ENCODE data around the gene PER2. TPM values are rescaled to one million over a fixed set of nuclear protein-coding genes. Genes with fewer than 3 reads are reported as not detected.

The PER2 gene
- total and polyA plus RNA-seq, 2 of the 13 experiments (the other 11 are each of a cell fraction or from before 2014, with no cell fraction given): 5.1 to 9.4 TPM

DNA sequence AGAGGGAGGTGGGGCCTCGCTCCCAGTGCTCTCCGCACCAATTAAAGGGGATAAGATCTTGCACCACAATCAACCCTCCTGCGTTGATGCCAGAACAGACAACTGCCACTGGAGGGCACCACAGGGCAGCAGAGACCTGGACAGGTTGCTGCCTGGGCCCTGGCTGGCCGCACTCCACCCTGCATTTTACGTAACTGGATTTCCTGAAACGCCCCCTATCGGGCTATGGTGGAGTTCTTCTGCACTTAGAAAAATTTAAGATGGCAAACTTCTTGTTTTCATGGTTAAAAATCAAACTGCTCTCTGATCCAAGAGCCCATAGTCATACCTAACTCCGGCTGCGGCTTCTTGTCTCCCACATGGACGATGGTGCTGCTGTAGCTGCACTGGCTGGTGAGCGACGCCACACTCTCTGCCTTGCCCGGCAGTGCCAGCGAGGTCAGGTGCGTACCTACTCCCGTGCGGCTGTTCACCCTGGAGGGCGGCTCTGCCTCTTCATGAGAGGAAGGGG lies 31.8 kb downstream of the PER2 start (continued):
- TF ChIP-seq, protein P1, sequence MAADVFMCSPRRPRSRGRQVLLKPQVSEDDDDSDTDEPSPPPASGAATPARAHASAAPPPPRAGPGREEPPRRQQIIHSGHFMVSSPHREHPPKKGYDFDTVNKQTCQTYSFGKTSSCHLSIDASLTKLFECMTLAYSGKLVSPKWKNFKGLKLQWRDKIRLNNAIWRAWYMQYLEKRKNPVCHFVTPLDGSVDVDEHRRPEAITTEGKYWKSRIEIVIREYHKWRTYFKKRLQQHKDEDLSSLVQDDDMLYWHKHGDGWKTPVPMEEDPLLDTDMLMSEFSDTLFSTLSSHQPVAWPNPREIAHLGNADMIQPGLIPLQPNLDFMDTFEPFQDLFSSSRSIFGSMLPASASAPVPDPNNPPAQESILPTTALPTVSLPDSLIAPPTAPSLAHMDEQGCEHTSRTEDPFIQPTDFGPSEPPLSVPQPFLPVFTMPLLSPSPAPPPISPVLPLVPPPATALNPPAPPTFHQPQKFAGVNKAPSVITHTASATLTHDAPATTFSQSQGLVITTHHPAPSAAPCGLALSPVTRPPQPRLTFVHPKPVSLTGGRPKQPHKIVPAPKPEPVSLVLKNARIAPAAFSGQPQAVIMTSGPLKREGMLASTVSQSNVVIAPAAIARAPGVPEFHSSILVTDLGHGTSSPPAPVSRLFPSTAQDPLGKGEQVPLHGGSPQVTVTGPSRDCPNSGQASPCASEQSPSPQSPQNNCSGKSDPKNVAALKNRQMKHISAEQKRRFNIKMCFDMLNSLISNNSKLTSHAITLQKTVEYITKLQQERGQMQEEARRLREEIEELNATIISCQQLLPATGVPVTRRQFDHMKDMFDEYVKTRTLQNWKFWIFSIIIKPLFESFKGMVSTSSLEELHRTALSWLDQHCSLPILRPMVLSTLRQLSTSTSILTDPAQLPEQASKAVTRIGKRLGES (CRISPR knock-in tag; IDR thresholded peaks at IDR 0.05; ENCODE audit: borderline replicate concordance): no peak
- TF ChIP-seq MAFK (conservative IDR thresholded peaks at IDR 0.05 in 1 of 2, IDR thresholded peaks at IDR 0.05 in 1 of 2; ENCODE audit: low read length in 2 of 2) (no peak), NBN (conservative IDR thresholded peaks at IDR 0.05) (no peak), SOX13 (IDR thresholded peaks at IDR 0.05) (no peak), SOX13 (CRISPR knock-in tag; conservative IDR thresholded peaks at IDR 0.05 in 1 of 2, IDR thresholded peaks at IDR 0.05 in 1 of 2) (peak in 1 of 2 experiments; percentile 39; a peak in 2 of 4 replicates), AKAP8 (CRISPR knock-in tag; IDR thresholded peaks at IDR 0.05) (no peak), ZNF572 (CRISPR knock-in tag; IDR thresholded peaks at IDR 0.05) (0 out of 2 replicates have a peak, but pooled peaks have one; percentile 30), KAT7 (CRISPR knock-in tag; IDR thresholded peaks at IDR 0.05; ENCODE audit: borderline replicate concordance) (0 out of 2 replicates have a peak, but pooled peaks have one; percentile 59), BHLHE40 (IDR thresholded peaks at IDR 0.05; ENCODE audit: low read length) (no peak), TCF12 (IDR thresholded peaks at IDR 0.05) (no peak), TCF12 (CRISPR knock-in tag; IDR thresholded peaks at IDR 0.05) (peak; percentile 59; the same call in 1 of the 2 replicates), JARID2 (CRISPR knock-in tag; IDR thresholded peaks at IDR 0.05; ENCODE audit: insufficient replicate concordance) (no peak), KDM5A (IDR thresholded peaks at IDR 0.05; ENCODE audit: borderline replicate concordance, low read length) (peak; percentile 42; the same call in 1 of the 2 replicates), KDM4B (CRISPR knock-in tag; IDR thresholded peaks at IDR 0.05) (peak; percentile 64; the same call in 1 of the 2 replicates), ZNF773 (CRISPR knock-in tag; IDR thresholded peaks at IDR 0.05; ENCODE audit: borderline replicate concordance) (no peak), ZKSCAN5 (CRISPR knock-in tag; IDR thresholded peaks at IDR 0.05) (no peak), NR2F1 (CRISPR knock-in tag; IDR thresholded peaks at IDR 0.05) (no peak), YEATS4 (CRISPR knock-in tag; IDR thresholded peaks at IDR 0.05; ENCODE audit: borderline replicate concordance) (no peak), ZNF33A (CRISPR knock-in tag; IDR thresholded peaks at IDR 0.05; ENCODE audit: borderline replicate concordance) (no peak), ZNF512B (CRISPR knock-in tag; IDR thresholded peaks at IDR 0.05; ENCODE audit: borderline replicate concordance) (no peak), ZBTB14 (CRISPR knock-in tag; IDR thresholded peaks at IDR 0.05) (no peak), ZNF563 (CRISPR knock-in tag; IDR thresholded peaks at IDR 0.05) (peak; percentile 58; the same call in 1 of the 2 replicates), ZNF670 (CRISPR knock-in tag; IDR thresholded peaks at IDR 0.05; ENCODE audit: borderline replicate concordance) (no peak), IKZF1 (IDR thresholded peaks at IDR 0.05) (no peak), ZFAT (CRISPR knock-in tag; conservative IDR thresholded peaks at IDR 0.05) (no peak)
